ENCODE results near the gene ANKRD1. TPM values are rescaled to one million over a fixed set of nuclear protein-coding genes. Genes with fewer than 3 reads are reported as not detected.

The ANKRD1 gene
- not detected for total RNA-seq

DNA sequence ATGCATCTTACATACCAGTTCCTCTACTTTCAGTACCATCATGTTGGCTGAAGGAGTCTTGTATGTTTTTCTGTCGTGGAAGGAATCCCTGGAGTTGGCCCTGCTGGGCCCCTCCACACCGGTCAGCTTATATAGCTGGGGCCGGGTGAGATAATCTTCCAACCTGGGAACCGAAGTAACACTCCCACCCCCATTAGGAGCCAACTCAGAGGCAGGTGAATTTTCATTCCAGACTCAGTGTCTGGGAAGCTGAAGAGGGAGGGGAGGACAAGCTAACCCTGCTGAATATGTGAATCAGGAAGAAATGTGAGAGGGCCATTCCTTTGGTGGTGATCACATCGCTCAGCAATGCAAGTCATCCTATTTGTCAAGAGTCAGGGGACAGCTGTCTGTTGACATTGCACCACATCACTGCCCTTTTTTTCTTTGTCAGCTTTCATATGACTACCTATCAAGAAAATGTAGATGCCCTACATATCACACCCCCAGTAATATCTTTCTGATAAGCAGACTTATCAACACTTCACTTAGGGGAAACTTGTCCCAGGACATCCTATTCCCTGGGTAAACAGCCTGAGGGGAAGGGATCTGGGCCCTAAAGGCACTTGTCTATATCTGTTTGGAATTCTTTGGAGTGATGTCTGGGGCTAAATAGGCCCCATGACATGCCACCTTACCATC, at the start of gene ANKRD1:
TSS of gene ANKRD1 (minus strand) at position 102 of the 681 bp plus-strand sequence. CDS start at position 42, 60 bp downstream.
- ChIA-PET CTCF (interaction anchor here (0.6 to 3.1 kb wide), 4 partner anchors 9 to 94 kb away, joined by 3 to 12 read pairs (median 3); no protein-coding TSS in a partner anchor), POLR2A (no interaction called here)
- intact Hi-C loops (cut with micrococcal nuclease), result no loop called here
- peaks cover 15% of the 10 kb centered on the region for H3K27me3 Mint-ChIP-seq
- H3K27ac Mint-ChIP-seq, result no peak within 1 kb of the TSS
- DNase-seq, result no peak
- H3K36me3 Mint-ChIP-seq, result no peaks in the 10 kb centered on the region
- H3K4me3 Mint-ChIP-seq, result no peak within 1 kb of the TSS
- H3K4me1 Mint-ChIP-seq (ENCODE audit: low read depth), result no peaks in the 10 kb centered on the region
- no peaks in the 10 kb centered on the region for H3K9me3 Mint-ChIP-seq

DNA sequence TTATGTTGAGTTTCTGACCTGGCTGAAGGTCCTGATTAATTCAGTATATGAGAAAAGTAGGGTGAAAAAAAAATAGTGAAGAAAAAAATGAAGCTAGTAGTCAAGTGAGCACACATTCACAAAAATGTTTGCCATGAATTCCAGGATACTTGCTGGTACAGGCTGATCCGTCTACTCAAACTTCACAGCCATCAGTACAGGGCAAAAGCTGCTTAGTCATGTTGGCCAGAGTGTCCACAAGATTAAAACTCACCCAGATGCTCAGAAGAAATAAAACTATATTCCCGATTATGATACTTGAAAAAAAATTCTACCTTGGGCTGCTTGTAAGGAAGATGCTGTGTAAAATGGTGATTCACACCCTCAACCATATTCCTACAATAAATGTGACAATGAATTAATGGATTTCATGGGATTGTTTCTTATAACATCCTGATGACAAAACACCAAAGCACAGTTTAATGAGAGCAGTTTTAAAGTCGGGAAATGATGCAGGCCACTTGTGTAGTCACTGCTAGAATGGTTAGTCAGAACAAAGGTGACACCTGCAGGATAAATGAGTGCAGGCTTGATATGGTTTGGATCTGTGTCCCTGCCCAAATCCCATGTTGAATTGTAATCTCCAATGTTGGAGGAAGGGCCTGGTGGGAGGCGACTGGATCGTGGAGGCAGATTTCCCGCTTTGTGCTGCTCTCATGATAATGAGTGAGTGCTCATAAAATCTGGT, 49.2 kb upstream of the ANKRD1 start:
- peaks cover 6% of the 10 kb centered on the region for H3K9me3 Mint-ChIP-seq

DNA sequence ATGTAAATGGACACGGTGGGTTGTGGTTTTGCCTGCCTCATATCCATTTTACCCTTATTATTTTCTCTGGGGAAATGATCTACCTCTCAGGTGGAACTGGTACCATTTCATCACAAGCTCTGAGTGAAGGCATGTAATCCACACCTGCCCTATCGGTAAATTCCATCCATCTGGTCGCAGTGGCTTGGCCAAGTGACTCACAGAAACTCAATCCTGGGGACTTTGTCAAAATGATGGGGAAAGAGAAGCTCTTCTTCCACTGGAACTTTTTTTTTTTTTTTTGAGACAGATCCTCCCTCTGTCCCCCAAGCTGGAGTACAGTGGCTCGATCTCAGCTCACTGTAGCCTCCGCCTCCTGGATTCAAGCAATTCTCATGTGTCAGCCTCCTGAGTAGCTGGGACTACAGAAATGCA, 48.2 kb upstream of the ANKRD1 start:
- Mint-ChIP-seq H3K4me3 (no peak overlapping the region), H3K36me3 (no peaks in the 10 kb centered on the region), H3K9me3 (no peaks in the 10 kb centered on the region), H3K27me3 (peaks cover 4% of the 10 kb centered on the region), H3K4me1 (ENCODE audit: low read depth) (no peaks in the 10 kb centered on the region), H3K27ac (no peak overlapping the region)
- intact Hi-C loops (cut with micrococcal nuclease), result no loop called here
- DNase-seq, result no peak
- ChIA-PET CTCF (interaction anchor here (0.7 to 0.9 kb wide), 2 partner anchors 11 to 66 kb away, joined by 3 to 4 read pairs; no protein-coding TSS in a partner anchor), POLR2A (no interaction called here)

More for the DNA sequence above, 49.2 kb upstream of the ANKRD1 start:
- no peak for DNase-seq
- H3K27me3 Mint-ChIP-seq, result peaks cover 4% of the 10 kb centered on the region
- intact Hi-C loops (cut with micrococcal nuclease), result loop anchor here (1.0 kb wide), 1 partner anchor 59 kb away; no protein-coding TSS in a partner anchor
- POLR2A ChIA-PET, result no interaction called here
- no peaks in the 10 kb centered on the region for H3K4me1 Mint-ChIP-seq (ENCODE audit: low read depth)
- no peak overlapping the region for H3K27ac Mint-ChIP-seq
- no peaks in the 10 kb centered on the region for H3K36me3 Mint-ChIP-seq
- CTCF ChIA-PET, result interaction anchor here (0.6 to 0.9 kb wide), 2 partner anchors 10 to 324 kb away, joined by 3 to 4 read pairs; no protein-coding TSS in a partner anchor
- no peak overlapping the region for H3K4me3 Mint-ChIP-seq

DNA sequence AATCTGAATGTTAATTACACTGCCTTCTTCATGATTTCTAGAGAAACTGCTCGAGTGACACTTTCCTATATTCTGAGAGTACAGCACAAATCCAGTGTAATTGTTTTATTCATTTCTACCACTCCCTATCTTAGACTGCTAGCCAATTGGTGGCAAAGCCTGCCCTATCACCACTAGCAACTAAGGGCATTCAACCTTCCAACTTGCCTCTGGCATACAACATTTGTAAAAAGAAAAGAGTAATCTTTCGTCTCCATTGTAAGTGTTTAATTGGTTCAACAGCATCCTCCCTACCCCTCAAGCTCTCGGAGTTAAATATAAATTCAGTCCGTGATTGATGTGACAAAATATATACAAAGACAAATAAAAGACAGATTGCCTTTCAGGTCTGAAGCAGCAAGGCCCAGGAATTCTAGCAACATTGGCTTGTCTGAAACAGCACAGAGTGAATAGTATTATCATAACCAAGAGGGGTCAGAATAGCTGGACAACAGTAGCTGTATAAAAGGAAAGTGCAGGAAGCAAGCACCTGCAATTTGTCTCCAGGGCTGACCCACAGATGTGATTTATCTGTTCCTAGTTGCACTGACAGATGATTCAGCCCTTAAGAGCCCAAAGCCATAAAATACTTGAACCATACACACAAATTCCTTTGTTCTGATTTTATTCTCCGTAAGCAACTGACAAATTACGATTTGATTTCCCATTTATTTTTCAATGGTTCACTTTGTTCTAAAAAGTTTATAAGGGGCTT, 47.6 kb upstream of the ANKRD1 start:
- ChIA-PET CTCF (interaction anchor here (0.7 to 1.5 kb wide), 2 partner anchors 21 to 67 kb away, joined by 3 read pairs; no protein-coding TSS in a partner anchor), POLR2A (no interaction called here)
- Mint-ChIP-seq H3K36me3 (no peaks in the 10 kb centered on the region), H3K4me3 (no peak overlapping the region), H3K27ac (no peak overlapping the region), H3K9me3 (no peaks in the 10 kb centered on the region), H3K27me3 (peaks cover 4% of the 10 kb centered on the region), H3K4me1 (ENCODE audit: low read depth) (no peaks in the 10 kb centered on the region)
- DNase-seq, result no peak
- intact Hi-C loops (cut with micrococcal nuclease), result no loop called here

DNA sequence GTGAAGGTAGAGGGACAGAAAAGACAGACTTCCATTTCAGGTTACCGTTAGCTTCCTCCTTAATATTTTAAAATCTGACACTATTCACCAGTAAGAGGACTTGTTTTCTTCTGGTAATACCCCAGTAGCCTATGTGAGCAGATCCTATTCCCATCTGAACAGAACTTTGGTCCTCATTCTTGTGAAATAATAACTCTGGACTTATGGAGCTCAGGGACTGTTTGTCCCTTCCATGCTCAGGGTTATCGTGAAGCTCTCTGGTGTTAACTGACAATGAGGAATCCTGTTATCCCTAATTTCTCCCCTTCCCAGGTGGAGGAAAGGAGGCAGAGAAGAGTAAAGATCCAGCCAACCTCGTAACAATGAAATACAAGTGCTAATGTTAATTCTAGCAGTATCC, 47.0 kb upstream of the ANKRD1 start:
- CTCF ChIA-PET, result interaction anchor here (1.5 kb wide), 1 partner anchor 21 kb away, joined by 3 read pairs; no protein-coding TSS in a partner anchor
- Mint-ChIP-seq H3K4me3 (no peak overlapping the region), H3K27me3 (peaks cover 4% of the 10 kb centered on the region), H3K36me3 (no peaks in the 10 kb centered on the region), H3K4me1 (ENCODE audit: low read depth) (no peaks in the 10 kb centered on the region), H3K9me3 (no peaks in the 10 kb centered on the region), H3K27ac (no peak overlapping the region)
- POLR2A ChIA-PET, result no interaction called here
- intact Hi-C loops (cut with micrococcal nuclease), result no loop called here
- DNase-seq, result no peak

DNA sequence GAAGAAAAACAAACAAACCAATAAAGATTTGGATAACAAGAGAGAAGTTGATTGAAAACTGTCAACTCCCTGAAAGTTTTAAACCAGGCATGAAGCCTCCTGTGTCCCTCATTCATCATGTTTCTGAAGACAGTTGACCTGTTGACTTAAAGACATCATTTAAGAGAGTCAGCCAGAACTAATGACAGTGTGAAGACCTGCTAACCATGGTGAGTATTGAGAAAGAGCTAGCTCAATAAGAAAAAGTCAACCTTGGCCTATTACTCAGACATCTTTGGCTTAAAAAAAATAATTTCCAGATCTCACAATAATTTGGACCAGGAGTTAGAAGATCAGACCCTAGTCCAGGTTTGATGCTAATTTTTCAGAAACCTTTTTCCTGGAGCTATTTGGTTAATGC, 45.3 kb upstream of the ANKRD1 start:
- Mint-ChIP-seq H3K27me3 (peaks cover 4% of the 10 kb centered on the region), H3K4me3 (no peak overlapping the region), H3K27ac (no peak overlapping the region), H3K36me3 (no peaks in the 10 kb centered on the region), H3K4me1 (ENCODE audit: low read depth) (no peaks in the 10 kb centered on the region), H3K9me3 (no peaks in the 10 kb centered on the region)
- intact Hi-C loops (cut with micrococcal nuclease), result no loop called here
- ChIA-PET POLR2A (no interaction called here), CTCF (no interaction called here)
- no peak for DNase-seq

DNA sequence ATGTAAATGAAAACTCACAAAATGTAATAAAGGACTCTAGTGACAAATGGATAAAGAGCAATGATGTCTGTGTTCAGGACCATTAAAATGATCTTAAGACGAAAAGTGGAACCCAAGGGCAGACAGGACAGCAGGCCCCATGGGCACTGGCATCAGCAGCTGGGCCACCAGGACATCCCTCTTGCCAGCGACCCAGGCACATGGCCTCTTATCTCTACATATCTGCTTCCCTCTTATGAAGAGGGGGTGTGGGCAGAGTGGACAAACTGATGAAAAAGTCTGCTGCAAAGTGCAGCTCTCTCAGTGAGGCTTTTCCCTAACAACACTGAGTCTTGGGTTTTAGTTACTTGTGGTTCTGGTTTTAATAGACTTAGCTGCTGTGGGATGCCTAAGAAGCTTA, 44.8 kb upstream of the ANKRD1 start:
- CTCF ChIA-PET, result no interaction called here
- intact Hi-C loops (cut with micrococcal nuclease), result no loop called here
- POLR2A ChIA-PET, result no interaction called here
- H3K27me3 Mint-ChIP-seq, result peaks cover 4% of the 10 kb centered on the region
- no peaks in the 10 kb centered on the region for H3K36me3 Mint-ChIP-seq
- H3K9me3 Mint-ChIP-seq, result no peaks in the 10 kb centered on the region
- H3K4me1 Mint-ChIP-seq (ENCODE audit: low read depth), result no peaks in the 10 kb centered on the region
- no peak for DNase-seq
- H3K4me3 Mint-ChIP-seq, result no peak overlapping the region
- no peak overlapping the region for H3K27ac Mint-ChIP-seq

DNA sequence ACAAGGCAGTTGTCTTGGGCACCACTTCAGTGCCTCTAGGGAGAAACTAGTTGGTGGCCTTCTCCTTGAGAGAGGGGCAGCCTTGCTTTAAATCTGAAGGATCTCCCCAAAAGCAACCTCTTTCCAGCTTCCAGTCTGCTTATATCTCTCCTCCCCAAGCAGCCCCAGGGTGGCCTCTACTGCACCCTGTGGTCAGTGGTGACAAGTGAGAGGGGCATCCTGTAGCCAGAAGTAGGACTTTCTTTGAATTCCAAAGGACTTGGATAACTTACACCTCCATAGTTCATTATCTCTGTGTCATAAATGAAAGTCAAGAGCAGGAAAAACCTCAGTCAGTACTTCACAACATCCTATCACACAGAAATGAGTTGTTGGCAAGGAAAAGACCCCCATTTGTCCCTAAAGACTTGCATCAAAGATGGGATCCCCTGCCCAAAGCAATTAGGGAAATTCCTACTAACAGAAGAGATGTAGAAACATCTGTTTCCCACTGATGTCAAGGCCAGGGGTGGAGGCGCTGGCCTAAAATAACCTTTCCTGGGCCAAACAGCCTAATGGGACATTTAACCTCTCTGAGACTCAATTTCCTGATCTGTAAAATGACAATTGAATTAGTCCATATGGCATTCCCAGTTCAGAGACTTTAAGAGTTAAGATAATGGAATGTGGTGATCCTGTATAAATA, 44.0 kb upstream of the ANKRD1 start:
- peaks cover 2% of the 10 kb centered on the region for H3K27me3 Mint-ChIP-seq
- no peaks in the 10 kb centered on the region for H3K4me1 Mint-ChIP-seq (ENCODE audit: low read depth)
- no peak overlapping the region for H3K27ac Mint-ChIP-seq
- no peaks in the 10 kb centered on the region for H3K9me3 Mint-ChIP-seq
- ChIA-PET POLR2A (no interaction called here), CTCF (no interaction called here)
- H3K4me3 Mint-ChIP-seq, result no peak overlapping the region
- intact Hi-C loops (cut with micrococcal nuclease), result no loop called here
- DNase-seq, result no peak
- H3K36me3 Mint-ChIP-seq, result no peaks in the 10 kb centered on the region

DNA sequence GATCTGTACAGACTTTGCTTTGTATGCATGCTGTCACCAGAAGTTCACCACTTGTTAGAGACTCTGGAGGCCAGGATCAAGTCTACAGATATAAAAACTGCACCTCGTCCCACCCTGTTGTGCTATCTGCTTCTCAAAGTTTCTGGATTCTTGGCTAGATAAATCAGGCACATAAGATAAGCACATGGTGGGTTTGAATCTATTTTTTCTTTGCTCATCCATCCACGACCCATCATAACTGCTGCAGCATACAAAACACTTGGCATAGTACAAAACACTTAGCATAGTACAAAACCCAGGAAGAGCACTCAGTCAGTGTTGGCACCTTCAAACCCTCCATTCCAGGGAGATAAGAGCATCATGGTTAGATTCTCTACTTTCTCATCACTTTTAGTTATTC, 42.4 kb upstream of the ANKRD1 start:
- Mint-ChIP-seq H3K4me3 (no peak overlapping the region), H3K9me3 (no peaks in the 10 kb centered on the region), H3K36me3 (no peaks in the 10 kb centered on the region), H3K27me3 (peaks cover under 1% of the 10 kb centered on the region), H3K4me1 (ENCODE audit: low read depth) (no peaks in the 10 kb centered on the region), H3K27ac (no peak overlapping the region)
- POLR2A ChIA-PET, result no interaction called here
- intact Hi-C loops (cut with micrococcal nuclease), result no loop called here
- CTCF ChIA-PET, result no interaction called here
- no peak for DNase-seq

DNA sequence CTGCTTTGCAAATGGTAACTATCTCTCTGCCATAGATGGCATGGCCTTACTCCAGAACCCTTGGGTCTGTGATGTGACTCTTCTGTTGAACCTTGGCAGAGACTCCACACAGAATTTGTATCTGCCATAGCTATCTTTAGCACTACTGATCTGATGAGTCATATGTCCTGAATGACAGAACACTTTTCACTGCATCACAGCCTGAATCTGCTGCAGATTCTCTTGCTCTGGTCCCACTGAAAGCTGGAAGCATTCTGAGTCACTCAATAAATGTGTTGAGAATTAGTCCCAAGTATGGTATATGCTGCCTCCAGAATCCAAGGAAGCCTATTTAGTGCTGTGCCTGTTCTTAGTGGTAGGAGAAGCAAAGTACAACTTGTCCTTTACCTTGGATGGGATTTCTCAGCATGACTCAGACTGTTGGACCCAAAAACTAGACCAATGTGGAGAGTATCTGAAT, 39.5 kb upstream of the ANKRD1 start:
- H3K4me1 Mint-ChIP-seq (ENCODE audit: low read depth), result no peaks in the 10 kb centered on the region
- ChIA-PET POLR2A (no interaction called here), CTCF (no interaction called here)
- intact Hi-C loops (cut with micrococcal nuclease), result no loop called here
- peaks cover 5% of the 10 kb centered on the region for H3K27me3 Mint-ChIP-seq
- no peak overlapping the region for H3K27ac Mint-ChIP-seq
- no peak overlapping the region for H3K4me3 Mint-ChIP-seq
- no peaks in the 10 kb centered on the region for H3K9me3 Mint-ChIP-seq
- H3K36me3 Mint-ChIP-seq, result no peaks in the 10 kb centered on the region
- DNase-seq, result no peak

DNA sequence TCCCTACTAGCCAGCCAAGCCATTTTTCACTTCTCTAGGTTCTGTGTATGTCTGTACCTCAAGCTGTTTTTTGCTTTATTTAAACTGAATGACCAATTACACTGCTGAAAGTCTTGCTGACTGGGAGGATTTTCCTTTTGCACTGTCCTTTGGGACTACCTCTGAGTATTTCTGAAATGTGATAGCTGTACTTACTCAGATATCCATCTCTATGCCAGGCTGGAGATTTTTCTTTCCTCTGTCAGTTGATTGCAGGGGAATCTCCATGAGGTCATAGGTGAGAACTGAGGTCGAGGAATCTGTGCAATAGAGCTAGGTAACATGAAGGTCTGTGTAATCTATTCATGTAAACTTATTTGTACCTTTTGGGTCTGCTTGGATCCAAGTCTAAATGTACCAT, 38.9 kb upstream of the ANKRD1 start:
- Mint-ChIP-seq H3K27me3 (peaks cover 5% of the 10 kb centered on the region), H3K4me3 (no peak overlapping the region), H3K27ac (no peak overlapping the region), H3K36me3 (no peaks in the 10 kb centered on the region), H3K9me3 (no peaks in the 10 kb centered on the region), H3K4me1 (ENCODE audit: low read depth) (no peaks in the 10 kb centered on the region)
- ChIA-PET POLR2A (no interaction called here), CTCF (no interaction called here)
- DNase-seq, result no peak
- intact Hi-C loops (cut with micrococcal nuclease), result no loop called here

DNA sequence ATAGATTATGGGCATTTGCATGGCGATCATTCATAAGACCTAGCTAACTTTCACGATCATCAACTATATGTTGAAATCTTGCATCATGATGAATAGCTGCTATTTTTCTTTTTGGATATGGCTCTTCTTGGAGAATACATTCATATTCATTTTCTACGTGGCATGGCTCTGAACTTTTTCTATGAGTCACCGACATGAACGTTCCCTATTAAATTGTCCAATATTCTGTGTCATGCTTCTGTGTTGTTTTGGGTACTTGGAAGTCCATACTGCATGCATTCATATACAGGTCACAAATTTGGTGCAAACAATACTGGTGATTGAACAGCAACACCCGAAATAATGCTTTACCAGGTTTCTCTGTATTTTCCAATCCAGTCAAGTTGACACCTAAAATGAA, 37.9 kb upstream of the ANKRD1 start:
- CTCF ChIA-PET, result no interaction called here
- Mint-ChIP-seq H3K9me3 (no peaks in the 10 kb centered on the region), H3K27ac (no peak overlapping the region), H3K4me1 (ENCODE audit: low read depth) (no peaks in the 10 kb centered on the region), H3K4me3 (no peak overlapping the region), H3K27me3 (peaks cover 7% of the 10 kb centered on the region), H3K36me3 (no peaks in the 10 kb centered on the region)
- POLR2A ChIA-PET, result no interaction called here
- DNase-seq, result no peak
- intact Hi-C loops (cut with micrococcal nuclease), result no loop called here
